Ramos (cell line): ENCODE results near the gene HEXIM2.

ENCODE experiments used
- in situ Hi-C: fragments of 300-500 bp; cut with MboI; formaldehyde crosslinking; loops from one replicate; pipeline ENCODE4 v1.14.3; 2022; ENCODE audit warnings: low sequenced_read_pairs; ENCODE audit not compliant: unreplicated experiment

Gene HEXIM2

DNA sequence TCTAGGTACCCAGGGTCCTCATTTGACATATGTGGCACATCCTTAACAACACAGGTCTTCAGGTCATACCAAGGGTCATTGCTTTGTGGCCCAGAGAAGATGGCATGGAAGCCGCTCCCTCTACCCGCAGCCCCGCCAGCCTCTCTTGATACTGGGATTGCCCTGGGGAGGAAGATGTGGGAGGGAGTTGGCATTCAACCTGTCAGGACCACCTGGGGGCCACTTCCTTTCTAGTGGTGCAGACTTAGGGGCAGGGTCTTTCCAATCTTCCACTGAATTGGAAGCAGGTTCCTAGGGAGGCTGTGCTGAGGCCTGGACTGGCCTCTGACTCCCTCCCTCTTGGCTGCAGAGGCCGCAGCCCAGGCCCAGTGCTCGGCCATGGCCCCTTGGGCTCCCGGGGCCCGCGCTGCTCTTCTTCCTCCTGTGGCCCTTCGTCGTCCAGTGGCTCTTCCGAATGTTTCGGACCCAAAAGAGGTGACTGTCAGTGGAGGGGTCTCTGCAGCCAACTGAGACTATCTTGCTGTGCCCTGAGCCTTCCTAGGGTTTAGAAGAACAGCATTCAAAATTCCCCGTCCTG, 18.5 kb upstream of the HEXIM2 start:
- in situ Hi-C loops, result loop anchor here (10.0 kb wide), 1 partner anchor 52 kb away; no protein-coding TSS in a partner anchor

DNA sequence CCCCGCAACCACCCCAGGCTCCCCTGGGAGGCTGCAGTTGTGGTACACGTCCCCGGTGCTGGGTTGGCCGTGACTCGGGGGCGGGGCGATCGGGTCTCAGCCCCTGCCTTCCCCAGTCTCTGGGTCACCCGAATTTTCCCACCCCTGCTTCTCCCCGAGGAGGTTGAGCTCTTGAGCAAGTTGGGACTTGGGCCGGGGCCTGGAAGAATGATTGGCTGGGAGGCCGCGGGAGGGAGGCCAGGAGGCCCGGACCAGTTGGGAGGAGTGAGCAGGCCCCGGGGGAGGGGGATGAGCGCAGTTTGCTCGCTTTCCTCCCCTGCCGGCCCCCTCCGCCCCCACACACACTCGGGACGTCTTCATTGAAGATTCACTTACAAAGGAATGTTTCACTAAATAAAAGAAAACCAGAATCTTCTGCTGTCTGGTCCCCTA, 17.9 kb upstream of the HEXIM2 start:
- in situ Hi-C loops, result loop anchor here (10.0 kb wide), 1 partner anchor 51 kb away; no protein-coding TSS in a partner anchor

DNA sequence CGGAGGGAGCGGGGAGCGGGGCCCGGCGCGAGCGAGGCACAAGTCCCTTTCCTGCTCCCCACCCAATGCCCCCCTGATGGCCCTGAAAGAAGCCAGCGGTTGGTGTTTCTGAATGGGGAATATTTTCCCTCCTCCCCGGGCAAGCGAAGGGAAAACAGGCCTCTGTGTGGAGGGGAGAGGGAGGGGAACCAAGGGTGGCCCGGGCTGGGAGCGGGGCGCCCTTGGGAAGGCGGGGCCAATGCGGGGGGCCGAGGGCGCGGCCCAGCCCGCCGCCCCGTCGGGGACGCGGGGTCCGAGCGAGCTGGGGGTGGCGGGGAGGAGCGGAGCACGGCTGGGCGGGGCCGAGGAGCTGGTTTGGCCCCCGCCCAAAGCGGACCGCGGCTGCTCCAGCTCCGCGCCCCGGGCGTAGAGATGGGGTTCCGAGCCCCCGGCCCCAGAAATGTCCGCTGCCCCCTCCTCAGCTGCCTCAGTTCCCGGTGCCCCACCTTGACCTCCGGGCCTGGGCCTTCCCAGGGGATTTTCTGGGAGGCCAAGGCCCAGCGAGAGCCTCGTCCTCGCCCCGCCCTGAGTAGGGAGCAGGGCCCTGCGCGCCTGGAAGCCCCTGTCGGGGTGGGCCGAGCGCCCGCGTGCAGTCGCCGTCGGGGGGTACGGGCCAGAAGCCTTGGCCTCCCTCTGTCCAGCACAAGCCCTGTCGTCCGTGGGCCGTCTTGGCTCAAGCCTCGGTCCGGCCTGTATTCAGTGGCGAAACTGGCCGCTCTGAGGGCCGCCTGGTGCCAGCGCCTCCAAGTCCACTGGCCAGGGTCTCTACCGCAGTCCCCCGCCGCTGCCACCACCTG, 17.3 kb upstream of the HEXIM2 start:
- in situ Hi-C loops, result loop anchor here (10.0 kb wide), 1 partner anchor 50 kb away; no protein-coding TSS in a partner anchor

DNA sequence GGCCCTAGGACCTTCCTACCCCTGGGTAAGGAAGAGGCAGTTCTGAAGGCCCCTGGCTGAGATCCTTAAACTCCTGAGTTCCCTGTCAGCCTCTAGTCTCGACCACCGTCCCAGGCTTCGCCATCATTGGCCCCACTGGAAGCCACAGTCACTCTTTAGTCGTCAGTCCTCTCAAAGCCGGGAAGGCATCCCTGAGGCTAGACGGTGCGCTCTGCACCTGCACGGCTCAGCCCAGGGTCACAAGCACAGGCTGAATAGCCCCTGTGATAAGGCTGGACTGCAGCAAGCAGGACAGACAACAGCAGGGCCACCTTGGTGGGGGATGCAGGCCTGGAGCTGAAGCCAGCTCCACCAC, 16.7 kb upstream of the HEXIM2 start:
- in situ Hi-C loops, result loop anchor here (10.0 kb wide), 1 partner anchor 50 kb away; no protein-coding TSS in a partner anchor

DNA sequence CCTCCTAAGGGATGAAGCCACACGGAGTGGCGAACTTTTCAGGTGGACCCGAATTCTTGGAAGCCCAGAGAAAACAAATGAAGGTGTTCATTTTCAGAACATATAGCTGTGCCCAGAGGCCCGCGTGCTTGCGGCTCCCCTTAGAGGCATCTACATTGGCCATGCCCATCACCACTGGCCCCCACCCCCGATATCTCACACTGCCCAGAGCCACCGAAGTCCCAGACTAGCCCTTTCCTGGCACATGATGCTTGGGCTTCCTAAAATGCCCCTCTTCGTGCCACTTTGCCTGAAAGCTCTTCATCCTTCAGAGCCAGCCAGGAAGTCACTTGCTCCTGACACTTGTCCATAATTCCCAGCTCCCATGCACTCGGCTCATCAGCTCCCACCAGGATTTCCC, 15.5 kb upstream of the HEXIM2 start:
- in situ Hi-C loops, result loop anchor here (10.0 kb wide), 1 partner anchor 49 kb away; no protein-coding TSS in a partner anchor

DNA sequence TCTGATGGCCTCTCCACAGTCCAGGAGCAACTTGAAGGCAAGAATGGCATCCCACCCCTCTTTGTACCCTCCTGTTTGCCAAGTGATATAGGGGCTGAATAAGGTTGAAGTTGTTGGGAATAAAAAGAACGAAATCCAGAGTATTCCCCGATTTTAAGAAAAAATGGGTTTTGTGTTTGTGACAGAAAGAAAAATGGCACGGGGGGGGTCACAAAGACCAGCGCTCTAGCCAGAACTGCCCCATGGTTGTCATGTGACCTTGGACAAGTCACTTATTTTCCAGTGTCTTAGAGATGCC, 15.1 kb upstream of the HEXIM2 start:
- in situ Hi-C loops, result loop anchor here (10.0 kb wide), 1 partner anchor 48 kb away; no protein-coding TSS in a partner anchor

DNA sequence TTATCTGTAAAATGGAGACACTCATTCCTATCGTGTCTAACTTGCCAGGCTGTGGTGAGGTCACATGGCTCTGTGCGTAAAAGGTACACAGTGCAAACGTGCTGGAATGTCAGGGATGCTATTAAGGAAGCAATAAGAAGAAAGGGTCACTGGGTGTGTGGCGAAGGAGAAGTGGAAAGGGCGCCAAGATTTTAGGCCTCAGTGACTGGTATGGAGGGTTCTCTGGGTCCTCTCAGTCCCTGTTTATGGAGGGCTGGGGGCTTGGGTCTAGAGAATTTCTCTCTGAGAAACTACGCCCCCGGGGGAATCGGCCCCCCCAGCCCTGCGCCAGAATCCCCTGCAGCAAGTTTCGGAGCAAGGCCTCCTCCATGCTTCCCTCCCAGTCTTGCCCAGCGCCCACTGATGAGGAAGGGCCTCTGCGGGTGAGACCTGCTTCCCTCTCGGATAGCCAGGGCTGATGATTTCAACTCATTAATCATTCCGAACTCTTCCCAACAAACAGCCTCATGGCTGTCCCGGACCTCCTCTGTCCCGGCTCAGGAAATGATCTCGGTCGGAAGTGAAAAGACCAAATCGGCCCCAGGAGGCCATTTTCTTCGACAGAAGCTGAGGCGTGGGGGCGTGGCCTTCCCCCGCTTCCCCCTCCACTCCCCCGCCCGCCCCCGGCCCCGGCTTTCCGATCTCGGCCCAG, 14.6 kb upstream of the HEXIM2 start:
- in situ Hi-C loops, result loop anchor here (10.0 kb wide), 1 partner anchor 48 kb away; no protein-coding TSS in a partner anchor

DNA sequence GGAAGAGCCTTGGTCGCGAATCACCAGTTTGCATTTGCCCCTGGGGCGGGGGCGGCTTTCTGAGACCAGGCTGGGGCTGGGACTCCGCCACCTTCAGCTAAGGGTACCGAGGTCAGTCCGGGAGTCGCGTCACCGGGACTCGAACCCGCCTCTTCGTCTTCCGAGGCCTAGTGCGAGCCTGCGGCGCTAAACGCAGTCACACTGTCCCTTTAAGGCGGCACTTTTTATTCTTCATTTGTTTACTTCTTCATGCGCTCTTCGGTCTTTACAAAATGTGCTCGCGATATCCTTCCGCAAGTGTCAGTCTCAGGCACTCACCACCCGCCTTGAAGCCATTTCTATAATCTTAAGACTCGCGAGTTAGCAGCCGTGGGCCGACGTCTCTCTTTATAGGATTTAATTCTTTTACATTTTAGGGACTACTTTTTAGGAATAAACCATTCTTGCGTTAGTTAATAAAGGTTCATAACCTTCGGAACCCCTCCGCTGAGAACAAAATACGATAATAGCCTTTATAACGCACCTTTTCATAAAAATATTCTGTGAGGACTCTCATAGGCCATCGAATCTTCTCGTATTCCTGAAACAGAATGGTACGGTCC, 14.0 kb upstream of the HEXIM2 start:
- in situ Hi-C loops, result loop anchor here (10.0 kb wide), 1 partner anchor 47 kb away; no protein-coding TSS in a partner anchor

DNA sequence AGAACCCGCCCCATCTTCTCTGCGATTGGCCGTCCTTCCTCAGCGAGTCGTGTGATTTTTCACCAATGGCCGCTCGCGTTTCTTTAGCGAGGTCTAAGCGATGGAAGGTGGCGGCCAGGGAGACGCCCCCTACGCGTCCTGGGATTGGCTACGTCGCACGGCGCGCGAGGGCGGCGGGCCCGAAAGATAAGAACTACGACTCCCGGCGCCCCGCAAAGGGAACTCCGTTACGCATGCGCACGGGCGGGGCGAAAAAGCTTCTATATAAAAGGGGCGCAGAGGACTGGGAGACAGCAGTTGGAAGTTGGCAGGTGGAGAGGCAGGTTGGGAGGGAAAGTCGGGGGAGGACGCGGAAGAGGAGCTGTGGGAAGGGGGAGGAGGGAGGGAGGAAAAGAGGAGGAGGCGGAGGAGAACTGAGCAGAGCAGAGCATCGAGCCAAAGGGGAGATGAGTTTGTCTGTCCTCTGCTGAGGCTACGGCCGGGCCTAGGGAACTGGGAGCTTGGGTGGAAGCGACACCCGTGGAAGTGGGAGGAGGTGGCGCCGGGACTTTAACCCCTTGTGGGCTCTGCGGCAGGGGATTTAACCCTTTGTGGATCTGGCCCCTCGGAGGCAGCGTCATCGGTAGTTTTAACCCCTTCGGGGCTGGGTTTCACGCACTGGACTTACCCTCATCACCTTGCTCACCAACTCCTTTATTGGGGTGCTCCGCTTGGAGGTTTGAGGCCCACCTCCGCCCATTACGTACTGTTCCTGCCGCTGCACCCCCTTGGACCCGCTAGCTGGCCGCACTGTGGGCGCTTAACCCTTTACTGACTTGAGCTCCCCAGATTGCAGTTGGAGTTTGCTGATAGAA, 13.3 kb upstream of the HEXIM2 start, which contains the start of gene HEXIM1:
Gene HEXIM1, plus strand, starts transcription at position 293 of the 854 bp plus-strand sequence. CDS start 716 bp downstream, outside the sequence.
- in situ Hi-C loops, result loop anchor here (10.0 kb wide), 1 partner anchor 46 kb away; no protein-coding TSS in a partner anchor

DNA sequence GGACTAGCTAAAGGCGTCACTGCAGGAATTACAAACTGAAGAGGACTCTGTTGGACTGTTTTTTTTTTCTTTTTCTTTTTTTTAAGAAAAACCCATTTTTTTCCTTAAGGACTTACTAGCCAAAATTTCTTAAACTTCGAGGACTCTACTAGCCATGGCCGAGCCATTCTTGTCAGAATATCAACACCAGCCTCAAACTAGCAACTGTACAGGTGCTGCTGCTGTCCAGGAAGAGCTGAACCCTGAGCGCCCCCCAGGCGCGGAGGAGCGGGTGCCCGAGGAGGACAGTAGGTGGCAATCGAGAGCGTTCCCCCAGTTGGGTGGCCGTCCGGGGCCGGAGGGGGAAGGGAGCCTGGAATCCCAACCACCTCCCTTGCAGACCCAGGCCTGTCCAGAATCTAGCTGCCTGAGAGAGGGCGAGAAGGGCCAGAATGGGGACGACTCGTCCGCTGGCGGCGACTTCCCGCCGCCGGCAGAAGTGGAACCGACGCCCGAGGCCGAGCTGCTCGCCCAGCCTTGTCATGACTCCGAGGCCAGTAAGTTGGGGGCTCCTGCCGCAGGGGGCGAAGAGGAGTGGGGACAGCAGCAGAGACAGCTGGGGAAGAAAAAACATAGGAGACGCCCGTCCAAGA, 12.5 kb upstream of the HEXIM2 start:
- in situ Hi-C loops, result loop anchor here (10.0 kb wide), 1 partner anchor 46 kb away; no protein-coding TSS in a partner anchor

DNA sequence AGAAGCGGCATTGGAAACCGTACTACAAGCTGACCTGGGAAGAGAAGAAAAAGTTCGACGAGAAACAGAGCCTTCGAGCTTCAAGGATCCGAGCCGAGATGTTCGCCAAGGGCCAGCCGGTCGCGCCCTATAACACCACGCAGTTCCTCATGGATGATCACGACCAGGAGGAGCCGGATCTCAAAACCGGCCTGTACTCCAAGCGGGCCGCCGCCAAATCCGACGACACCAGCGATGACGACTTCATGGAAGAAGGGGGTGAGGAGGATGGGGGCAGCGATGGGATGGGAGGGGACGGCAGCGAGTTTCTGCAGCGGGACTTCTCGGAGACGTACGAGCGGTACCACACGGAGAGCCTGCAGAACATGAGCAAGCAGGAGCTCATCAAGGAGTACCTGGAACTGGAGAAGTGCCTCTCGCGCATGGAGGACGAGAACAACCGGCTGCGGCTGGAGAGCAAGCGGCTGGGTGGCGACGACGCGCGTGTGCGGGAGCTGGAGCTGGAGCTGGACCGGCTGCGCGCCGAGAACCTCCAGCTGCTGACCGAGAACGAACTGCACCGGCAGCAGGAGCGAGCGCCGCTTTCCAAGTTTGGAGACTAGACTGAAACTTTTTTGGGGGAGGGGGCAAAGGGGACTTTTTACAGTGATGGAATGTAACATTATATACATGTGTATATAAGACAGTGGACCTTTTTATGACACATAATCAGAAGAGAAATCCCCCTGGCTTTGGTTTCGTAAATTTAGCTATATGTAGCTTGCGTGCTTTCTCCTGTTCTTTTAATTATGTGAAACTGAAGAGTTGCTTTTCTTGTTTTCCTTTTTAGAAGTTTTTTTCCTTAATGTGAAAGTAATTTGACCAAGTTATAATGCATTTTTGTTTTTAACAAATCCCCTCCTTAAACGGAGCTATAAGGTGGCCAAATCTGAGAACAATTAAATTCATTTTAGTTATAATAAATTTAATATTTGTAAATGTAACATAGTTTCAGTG, 11.7 kb upstream of the HEXIM2 start:
- in situ Hi-C loops, result loop anchor here (10.0 kb wide), 1 partner anchor 45 kb away; no protein-coding TSS in a partner anchor

DNA sequence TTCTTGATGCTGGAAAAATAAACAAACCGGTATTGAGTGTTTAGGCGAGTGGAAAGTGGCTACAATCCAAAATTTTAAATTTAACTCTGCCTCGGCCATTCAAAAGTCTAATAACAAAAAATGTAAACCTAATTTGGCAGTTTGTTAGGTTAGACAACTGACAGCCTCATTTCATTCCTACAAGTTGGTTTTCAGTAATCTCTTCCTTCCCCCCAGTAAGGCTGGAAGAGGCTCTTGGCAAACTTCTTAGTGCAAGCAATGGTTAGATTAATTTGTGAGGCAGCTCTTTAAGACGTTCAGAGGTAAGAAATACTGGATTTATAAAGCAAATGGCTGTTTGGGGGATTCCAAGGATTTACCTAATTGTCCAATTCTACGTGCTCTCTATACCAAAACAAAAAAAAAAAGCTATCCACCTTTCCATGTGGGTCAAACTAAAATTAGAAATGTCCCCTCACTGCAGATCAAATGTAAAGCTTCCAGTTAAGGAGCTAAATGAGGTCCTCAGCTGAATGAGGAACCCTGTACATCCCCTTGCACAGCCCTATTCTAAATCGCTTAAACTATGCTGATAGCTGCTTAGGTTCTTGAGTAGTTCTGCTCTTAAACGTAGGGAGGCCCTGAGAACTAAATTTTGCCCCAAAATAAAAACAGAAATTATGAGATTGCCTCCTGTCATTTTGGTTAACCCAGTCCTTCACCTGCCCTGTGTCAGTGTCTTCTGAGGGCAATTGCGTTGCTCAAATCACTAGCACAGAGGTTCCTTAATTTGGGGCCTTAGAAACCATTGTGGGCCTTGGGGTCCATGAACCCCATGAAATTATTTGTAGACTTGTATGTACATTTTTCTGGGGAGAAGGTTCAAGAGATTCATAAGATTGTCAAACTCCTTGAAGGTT, 10.5 kb upstream of the HEXIM2 start:
- in situ Hi-C loops, result no loop called here

DNA sequence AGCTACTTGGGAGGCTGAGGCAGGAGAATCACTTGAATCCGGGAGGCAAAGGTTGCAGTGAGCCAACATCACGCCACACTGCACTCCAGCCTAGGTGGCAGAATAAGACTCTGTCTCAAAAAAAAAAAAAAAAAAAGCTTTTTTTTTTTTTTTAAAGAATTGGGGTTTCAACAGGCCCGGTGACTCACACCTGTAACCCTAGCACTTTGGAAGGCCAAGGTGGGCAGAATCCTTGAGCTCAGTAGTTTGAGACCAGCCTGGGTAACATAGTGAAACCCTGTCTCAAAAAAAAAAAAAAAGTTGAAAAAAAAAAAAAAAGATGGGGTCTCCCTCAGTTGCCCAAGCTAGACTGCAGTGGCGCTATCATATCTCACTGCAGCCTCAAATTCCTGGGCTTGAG, 6.6 kb upstream of the HEXIM2 start:
- in situ Hi-C loops, result no loop called here

DNA sequence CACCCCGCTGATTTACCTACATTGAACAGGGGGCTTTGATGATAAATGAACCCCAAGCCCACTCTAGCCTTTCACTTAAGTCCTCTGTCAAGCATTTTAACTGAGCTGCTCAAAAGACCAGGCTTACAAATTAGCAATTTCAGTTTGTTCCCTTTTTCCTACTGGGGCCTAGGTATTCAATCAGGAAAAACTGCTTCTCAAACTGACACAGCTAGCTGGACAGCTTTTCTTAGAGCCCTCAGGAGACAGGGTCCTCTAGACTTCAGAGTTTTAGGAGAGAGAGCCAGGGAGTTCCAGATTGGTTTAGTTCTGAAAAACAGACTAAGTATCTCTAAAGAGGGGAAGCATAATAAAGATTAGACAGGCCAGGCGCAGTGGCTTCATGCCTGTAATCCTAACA, 6.2 kb upstream of the HEXIM2 start:
- in situ Hi-C loops, result no loop called here

DNA sequence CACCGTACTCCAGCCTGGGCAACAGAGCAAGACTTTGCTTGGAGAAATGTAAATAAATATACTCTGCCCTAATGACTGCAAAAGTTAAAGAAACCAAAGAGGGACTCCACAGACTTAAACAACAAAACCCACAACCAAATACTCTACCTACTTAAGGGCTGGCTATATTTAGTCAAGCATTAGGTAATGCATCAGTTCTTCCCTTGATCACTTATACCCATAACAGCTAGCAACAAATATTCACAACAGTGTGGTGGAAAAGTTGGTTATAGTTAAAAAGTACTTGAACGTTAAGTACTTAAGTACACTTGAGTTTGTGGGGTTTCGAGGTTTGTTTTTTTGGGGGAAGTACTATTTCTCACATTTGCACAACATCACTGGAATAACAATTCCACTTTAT, 5.4 kb upstream of the HEXIM2 start:
- in situ Hi-C loops, result no loop called here

DNA sequence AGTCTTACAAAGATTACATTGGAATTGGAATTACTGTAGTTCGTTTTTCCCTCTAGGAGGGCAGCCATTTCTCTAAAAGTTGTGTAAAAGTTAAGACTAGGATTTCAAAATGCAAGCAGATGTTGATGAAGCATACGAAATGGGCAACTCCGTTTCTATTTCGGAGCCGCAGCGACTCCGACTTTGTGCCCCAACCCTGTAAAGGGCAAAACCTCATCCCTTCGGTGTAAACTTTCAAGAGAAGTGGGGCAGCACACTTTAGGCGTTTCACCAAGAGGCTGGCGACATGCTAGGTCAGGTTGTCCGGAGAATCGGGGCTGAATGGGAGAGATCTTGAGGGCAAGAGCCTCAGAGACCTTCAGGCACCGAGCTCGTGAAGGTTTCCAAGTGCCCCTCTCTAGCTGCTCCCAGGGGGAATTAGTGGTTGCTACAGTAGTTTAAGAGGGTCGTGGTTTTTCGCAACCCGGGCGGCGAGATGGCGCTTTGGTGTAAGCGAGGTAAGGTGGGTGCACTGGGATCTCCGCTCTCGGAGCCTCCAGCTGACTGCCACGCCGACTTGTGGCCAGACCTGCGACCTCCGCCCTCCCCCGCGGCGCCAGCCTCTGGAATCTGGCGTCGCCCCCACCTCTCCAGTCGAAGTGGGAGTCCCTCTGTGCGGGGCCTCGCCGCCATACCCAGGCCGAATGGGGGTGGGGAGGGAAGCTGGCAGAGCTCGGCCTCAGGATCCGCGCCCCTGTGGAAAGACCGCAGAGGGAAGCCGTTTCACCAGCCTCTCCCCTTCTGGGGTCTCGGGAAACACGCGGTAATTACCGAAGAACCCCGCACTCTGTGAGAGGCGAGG, 1.0 kb upstream of the HEXIM2 start:
- in situ Hi-C loops, result loop anchor here (5.0 kb wide), 1 partner anchor 37 kb away; no protein-coding TSS in a partner anchor
